TTC549 (cell line): ENCODE data around the gene ANO6.
"Not testable (repeated sequence)": the region's sequence is repeated elsewhere in the genome, so short reads cannot be mapped to it uniquely, and the experiment has no call there.

Source experiments
- FAIRE-seq: peaks from 2 replicates; lab custom pipeline; 2012; peaks lifted over from hg19 to GRCh38; lab: Jason Lieb, UNC

ANO6 gene

DNA sequence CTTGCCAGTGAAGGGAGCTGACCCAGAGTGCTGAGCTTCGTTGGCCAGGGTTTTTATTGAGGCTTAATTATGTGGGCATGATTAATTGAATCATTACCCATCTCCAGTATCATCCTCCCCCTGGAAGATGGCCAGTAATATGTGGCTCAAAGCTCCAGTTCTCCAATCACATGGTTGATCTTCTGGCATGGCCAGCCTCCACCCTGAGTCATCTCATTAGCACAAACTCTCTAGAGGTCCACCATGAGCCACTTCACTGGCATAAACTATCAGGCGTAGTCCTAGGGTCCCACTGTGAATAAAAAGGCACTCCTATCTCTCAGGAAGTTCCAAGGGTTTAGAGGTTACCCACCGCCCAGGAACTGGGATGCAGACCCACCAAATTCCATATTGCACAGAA, 135.0 kb downstream of the ANO6 start:
- FAIRE-seq = no peak

DNA sequence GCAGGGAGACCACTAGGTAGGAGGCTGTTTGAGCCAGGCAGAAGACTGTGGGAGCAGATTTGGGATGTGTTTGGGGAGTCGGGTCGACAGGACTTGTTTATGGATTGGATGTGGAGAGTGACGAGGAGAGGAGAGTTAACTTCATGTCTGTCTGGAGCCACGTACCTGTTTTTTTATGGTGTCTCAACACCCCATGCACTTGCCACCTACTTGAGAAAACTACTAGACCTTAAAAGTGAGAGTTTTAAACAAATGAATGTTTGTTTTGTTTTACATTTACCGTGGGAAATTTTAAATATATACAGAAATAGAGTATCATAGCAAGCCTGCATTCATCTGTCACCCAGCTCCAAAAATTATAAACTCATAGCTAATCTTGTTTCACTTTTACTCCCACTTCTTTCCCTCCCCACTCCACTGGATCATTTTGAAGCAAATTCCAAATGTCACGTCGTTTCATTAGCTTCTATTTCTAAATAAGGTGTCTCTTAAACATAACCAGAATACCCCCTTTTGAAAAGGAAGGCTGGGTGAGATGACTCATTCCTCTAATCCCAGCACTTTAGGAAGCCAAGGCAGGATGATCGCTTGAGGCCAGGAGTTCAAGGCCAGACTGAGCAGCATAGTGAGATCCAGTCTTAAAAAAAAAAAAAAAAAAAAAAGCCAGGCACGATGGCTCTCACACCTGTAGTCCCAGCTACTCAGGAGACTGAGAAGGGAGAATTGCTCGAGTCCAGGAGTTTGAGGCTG, 136.2 kb downstream of the ANO6 start:
- FAIRE-seq = no peak

DNA sequence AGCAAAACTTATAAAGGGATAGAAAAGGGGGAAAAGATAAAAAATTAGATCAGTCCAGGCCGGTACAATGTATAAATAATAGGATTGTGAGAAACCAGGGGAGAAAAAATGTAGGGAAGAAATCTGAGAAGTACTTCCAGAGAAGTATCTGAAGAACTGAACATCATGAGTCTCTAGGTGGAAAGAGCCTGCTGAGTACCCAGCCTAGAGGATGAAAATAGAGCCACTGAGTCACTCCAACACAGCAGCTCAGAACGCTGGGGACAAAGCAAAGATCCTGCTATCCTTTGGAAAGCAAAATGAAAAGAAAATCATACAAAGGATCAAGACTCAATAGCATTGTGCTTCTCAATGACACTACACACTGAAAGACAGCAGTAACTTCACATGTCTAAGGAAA, 138.0 kb downstream of the ANO6 start:
- FAIRE-seq = no peak

DNA sequence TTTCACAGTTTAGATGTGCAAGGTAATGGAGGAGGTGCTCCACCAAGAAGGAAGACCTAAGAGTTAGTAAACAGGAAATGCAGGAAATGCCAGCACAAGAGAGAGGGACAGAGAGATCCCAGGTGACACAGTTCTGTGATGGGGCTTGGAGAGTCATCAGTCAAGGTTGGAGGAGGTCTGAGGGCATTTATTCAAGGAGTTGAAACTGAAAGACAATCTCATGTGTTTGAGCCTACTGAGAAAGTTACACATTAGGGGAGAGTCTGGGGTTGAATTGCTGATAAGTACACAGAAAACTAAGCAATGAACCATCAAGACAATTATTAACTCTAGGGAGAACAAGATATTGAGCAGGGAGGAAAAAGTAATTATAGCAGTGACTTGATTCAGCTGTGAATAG, 138.5 kb downstream of the ANO6 start:
- FAIRE-seq = no peak

DNA sequence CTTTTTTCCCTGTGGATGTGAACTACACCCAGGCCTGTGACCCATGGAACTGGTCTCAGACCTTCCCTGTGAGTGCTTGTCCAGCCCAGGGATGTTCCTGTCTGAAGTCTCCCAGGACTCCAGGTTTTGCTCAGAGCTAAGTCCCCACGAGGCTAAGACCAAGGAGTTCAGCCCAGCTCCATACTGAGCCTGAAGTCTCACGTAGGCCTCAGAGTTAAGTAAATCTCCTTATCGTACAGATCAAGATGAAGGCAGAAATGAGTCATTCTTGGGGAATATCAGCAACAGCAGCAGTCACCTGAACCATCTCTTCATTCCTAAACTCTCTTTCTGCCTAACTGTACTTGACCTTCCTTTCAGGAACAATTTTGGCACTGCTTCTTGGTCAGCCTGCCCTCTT, 139.8 kb downstream of the ANO6 start:
- FAIRE-seq = no peak

DNA sequence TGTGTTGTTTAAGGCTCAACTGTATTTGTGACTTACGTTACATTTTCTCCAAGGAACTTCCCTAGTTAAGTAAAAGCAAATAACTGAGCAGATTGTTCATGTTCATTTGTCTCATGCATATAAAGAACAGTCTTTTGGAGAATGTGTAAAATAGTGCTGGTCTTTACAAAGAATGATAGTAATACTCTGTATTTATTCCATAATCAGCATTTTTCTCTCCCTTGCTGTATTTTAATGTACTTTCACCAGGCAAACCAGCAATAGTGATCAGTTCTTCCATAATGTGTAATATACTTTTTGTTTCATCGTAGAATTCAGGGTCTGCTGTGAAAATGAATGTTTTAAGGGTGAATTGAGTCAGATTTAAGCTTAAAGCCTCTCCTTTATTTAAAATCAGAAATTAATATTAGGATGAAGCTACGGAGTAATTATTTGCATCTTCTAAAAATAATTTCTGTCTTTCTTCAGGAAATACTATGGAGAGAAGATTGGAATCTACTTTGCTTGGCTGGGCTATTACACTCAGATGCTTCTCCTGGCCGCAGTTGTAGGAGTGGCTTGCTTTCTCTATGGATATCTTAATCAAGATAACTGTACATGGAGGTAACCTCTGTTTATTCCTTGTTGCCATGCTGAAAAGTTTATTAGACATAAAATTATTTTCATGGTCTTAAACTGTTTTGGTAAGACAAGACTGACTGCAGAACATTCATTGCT, 141.1 kb downstream of the ANO6 start:
- no peak for FAIRE-seq

DNA sequence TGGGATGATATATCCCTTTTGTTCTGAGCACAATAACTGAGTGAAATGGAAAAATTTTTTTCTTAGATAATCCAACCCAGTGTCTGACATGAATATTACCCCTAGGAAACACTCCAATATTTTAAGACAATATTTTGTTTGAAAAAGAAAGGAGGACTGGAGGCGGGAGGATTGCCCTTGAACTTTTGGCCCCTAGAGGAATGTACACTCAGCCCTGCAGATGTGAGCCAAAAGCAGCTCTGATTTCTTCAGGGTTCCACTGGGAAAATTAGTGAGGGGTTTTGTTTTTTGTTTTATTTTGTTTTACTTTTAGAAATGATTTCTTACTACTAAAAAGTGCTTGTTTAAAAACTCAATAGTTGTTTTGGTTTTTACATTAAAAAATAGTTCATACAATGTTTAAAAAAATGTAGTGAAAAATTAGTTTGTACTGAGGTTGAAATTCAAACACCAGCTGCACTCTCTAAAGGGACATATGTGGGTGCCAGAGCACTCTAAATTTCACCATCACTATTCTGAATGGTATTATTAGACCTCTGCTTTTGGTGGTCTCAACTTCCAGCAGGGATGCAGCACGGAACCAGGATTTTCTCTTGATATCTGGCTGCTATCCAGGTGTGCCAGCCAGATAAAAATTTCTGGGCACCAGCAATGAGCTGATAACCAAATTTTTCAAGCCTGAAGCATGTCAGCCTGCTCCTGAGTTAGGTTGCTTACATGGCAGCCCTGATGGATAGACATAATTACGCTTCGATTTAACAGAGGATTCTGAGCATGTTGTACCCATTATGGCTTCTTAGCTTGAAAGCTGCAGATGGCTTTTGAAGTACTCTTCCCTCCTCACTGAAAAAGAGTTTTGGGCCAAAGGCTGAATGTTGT, 141.9 kb downstream of the ANO6 start:
- FAIRE-seq = no peak

DNA sequence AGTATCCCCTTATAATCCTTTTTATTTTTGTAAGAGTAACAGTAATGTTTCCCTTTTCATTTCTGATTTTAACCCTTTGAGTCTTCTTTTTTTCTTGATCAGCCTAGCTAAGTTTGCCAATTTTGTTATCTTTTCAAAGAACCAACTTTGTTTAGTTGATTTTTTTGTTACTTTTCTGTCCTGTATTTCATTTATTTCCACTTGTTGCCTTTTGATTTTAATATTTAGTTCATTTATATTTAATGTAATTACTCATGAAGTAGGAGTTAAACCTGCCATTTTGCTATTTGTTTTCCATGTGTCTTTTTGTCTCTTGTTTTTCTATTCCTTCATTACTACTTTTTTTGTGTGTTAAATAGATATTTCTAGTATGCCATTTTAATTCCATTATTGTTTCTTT, 146.4 kb downstream of the ANO6 start:
- no peak for FAIRE-seq

DNA sequence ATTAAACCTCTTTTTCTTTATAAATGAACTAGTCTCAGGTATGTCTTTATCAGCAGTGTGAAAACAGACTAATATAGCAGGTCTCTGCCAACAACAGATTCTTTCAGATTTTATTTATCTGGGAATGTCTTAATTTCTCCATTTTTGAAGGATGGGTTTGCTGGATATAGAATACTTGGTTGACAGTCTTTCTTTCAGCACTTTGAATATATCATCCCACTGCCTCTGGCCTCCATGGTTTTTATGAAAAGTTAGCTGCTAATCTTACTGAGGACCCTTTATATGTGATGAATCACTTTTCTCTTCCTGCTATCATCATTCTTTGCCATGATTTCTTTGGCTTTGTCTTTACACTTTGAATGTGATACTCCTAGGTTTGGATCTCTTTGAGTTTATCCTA, 148.0 kb downstream of the ANO6 start:
- no peak for FAIRE-seq

DNA sequence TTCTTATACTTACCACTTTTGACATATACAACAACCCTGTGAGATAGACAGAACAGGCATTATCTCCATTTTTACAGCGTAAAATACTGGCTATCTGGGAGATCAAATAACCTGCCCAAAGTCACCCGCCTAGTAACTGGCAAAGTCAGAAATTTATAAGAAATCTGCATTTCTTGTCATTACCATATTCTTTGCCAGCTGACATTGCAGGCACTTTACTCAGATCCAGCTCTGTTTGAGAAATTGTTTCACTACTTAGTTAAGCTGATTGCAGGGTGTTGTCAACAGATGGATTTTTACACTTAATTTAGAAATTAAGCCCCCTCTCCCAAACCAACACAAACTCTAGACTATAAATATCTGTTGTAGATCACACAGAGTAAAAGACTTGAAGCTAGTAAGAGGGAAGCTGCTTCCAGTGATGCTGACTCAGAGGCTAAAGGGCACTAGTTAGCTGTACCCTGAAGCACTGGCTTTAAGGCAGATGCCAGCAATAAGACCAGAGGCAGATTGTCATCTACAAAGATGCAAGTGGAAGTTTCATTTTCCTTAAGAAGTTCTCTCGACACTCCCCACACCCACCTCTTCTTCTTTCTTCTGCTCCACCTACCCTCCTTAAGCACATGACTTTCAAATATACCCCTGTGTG, 153.1 kb downstream of the ANO6 start:
- no peak for FAIRE-seq

DNA sequence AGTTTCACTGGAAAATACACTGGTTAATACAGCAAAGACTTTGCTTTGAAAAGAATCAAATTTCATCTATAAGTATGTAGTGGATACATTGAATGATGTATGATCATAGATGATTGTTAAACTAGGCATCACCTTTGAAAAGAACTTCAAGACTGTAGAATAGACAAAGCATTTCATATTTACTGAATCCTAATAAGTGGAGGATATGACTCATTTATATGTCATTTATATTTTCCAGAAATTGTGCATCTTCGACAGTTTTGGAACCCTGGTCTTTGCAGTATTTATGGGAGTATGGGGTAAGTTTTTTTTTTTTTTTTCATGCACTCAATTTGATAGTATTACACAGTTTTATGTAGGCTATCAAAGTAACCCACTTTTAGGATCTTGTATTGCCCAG, 161.9 kb downstream of the ANO6 start:
- no peak for FAIRE-seq

DNA sequence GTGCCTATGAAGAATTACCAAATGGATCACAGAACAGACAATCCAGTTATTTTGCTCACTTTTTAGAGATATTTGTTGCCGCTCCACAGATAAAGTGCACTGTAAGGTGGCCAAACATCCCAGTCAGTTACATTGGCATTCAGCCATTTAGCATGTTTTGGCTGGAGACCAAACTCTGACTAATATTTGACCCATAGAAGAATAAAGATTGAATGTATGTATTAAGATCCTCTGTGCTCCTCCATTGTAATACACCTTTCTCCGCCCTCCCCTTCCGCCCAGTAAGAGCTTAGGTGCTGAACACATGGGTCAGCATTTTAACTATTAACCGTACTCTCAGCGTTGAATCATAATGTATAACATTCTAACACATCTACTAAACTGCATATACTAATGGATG, 163.4 kb downstream of the ANO6 start:
- no peak for FAIRE-seq

DNA sequence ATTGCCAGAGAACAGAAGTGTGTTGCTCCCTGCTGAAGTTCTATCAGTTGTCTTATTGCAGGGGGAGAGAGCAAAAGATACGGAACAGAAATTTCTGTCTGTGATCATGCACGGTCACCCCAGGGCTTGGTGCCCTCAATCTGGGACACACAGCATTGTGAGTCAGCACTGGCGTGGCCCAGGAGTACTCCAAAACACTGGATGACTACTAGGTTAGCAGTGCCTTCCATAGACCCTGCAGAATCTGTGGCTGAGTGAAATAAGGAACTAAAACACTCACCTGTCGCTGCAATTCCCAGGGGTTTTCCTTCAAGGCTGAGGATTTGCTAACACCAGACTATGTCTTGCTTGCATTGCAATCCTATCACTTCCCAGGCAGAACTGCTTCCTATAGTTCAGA, 165.5 kb downstream of the ANO6 start:
- FAIRE-seq = no peak

DNA sequence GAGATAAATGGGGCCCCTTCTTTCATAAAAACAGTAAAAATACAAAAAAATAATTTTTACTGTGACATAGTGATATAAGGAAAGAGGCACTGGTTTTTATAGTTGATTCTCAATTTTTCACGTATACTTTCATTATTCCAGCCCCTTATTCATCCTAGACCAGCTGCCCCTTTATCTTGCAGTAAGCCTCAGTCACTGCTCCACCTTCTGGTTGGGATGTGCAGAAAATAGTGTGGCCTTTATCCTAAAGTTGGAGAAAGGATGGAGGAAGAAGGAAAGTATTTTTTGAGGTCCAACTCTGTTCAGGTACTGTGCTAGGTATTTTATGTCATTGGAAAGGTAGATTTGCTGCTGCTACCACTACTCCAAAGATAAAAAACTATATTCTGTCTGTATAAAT, 172.7 kb downstream of the ANO6 start:
- FAIRE-seq = peak; percentile 7

DNA sequence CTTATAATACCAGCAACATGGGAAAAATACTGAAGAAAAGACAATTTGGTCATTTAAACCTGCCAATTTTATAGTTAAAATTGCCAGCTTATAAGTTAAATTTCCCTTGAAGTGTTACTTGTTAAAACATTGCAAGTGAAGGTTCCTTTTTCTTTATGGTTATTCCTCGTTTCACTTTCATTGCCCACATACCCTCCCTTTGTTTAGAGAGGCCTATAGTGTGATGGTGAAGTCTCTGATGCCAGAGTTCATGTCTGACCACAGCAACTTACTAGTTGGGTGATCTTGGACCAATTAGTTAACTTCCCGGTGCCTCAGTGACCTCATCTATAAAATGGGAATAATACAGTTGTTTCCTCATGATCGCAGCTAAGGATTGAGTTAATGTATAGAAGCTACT, 173.5 kb downstream of the ANO6 start:
- FAIRE-seq = no peak

DNA sequence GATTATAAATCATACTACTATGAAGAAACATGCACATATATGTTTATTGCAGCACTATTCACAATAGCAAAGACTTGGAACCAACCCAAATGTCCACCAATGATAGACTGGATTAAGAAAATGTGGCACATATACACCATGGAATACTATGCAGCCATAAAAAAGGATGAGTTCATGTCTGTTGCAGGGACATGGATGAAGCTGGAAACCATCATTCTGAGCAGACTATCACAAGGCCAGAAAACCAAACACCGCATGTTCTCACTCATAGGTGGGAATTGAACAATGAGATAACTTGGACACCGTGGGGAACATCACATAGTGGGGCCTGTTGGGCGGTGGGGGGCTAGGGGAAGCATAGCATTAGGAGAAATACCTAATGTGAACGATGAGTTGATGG, 181.6 kb downstream of the ANO6 start:
- FAIRE-seq = not testable (repeated sequence)

DNA sequence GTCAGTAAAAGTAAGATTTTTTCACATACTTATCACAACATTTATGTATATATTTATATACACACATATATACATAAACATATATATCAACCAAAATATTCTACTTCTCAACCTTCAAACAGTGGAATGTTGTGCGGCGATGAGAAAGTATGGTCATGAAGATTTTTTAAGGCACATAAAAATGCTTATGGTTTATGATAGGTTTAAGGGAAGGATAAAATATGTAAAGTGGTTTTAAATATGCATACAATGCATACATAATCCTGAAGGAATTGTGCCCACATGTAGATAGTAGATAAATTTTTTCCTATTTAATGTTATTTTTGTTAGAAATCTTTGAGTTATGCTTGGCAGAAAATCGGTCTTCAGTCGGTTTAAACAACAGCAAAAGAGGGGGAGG, 182.7 kb downstream of the ANO6 start:
- FAIRE-seq = no peak

DNA sequence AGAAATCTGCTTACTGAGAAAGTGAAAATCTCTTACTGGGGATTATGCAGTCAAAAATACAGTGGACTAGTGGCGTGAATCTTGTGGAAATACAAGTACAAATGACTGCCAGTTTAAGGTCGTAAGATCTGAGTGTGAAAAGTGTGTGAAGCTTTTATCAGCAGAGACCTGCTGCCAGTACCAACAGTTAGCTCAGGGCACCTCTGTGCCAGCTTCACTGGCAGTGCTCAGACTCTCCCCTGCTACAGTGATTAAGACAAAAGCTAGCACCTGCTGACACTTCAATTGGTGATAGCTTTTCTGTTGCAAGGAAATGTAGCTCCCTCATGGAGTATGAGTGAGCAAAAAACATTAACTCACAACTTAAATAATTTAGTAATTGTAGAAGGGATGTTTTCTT, 185.1 kb downstream of the ANO6 start:
- no peak for FAIRE-seq

DNA sequence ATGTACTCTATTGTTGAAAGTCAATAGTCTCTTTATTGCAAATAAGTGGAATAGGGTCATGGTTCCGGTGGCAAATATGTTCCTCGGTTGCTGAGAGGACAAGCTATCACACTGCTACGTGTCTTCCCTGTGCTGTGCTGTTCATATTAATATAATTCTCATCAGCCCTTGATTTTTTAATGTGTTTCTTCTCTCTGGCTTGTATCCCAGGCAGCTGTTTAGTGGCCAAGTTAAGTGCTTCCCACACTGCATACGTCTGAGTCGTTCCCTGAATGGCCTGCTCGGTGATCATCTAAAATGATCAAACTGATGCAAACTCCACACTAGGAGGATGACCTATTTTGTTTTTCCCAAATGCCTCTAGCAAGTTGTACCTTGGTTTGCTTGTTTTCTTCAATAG, 186.4 kb downstream of the ANO6 start:
- no peak for FAIRE-seq

DNA sequence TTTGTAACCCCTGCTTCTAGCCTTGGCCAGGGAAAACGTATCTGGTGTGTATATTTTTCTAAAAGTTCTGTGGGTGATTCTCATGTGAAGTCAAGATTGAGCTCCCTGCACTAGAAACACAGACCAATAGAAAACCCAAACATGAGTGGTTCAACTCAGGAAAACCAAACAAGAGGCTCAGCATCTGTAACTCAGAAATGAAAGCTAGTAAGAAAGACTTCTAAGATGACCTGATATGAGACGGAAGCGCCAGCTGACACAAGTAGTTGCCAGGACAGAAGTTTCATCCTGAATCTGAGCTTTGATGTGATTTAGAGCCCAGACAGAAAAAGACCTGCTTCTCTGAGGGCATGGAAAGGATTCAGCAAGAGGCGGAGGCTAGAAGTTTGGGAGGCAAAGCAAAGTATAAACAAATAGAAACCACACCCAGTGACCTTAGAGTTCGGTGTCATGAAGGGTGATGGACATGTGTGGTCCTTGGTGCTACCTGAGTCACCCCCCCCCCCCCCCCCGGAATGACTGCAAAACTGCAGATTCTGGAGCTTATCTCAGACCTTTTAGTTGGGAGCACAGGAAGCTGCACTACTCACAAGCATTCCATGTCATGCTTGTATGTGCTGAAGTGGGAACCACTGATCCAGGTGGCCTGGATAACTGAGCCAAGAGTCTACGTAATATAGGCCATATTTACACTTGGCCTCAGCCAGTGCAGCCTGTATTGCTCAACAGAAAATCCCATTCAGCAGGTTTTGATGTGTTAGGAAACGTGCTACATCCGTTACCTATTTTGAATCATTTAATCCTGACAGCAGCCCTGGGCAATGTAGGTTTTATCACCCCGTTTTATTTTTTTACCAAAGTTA, 191.3 kb downstream of the ANO6 start:
- FAIRE-seq = no peak

DNA sequence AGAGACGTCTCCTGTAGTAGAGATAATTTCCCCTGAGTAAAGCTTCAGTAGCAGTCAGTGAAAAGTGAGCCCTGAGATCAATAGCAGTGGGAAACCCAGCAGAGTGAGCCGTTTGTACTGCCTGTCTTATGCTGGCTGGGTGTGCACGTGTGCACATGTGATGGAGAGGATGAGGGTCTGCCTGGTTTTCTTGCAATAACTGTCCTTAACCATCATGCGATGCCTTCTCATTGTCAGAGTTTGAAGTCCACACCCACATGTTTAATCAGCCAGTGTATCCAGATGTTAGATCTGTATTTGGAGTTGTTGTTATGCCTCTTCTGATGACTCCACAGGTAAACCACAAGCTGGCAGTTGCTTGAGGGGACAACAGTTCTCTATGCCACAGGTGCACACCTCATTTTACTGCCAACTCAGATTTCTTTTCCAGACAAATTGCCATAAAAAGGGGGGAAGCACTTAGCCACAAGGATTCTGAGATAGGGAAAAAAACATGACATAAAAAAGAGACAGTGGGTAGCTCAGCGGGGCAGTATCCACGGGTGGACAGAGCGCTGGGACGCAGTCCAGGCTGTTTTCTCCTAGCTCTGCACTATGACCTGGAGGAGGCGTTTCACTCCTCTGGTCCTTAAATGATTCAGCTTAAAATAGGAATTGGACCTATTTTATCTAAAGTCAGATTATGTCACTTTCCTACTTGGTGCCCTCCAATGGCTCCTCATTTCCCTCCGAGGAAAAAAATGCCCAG, 192.3 kb downstream of the ANO6 start:
- FAIRE-seq = no peak
